Sigmoid colon (tissue), 3 donors: Measurements from ENCODE around the gene SRD5A1.

ENCODE experiments used
- POLR2A ChIP-seq, 2 donors: fragments of 450-650 bp; IDR thresholded peaks; one replicate each; pipeline ENCODE4 v1.6.1; 2016; ENCODE audit warnings: antibody characterized with exemption in 2 of 2, mild to moderate bottlenecking in 2 of 2, moderate library complexity in 2 of 2
- TF ChIP-seq, protein P1 (sequence below), 4 experiments: fragments of 450-650 bp in 3 of 4; fragments of 200-600 bp in 1 of 4; IDR thresholded peaks; one replicate each; pipeline ENCODE4 v1.5.1; 2016 to 2019; ENCODE audit warnings: antibody characterized with exemption in 4 of 4, mild to moderate bottlenecking in 3 of 4, moderate library complexity in 2 of 4

DNA sequence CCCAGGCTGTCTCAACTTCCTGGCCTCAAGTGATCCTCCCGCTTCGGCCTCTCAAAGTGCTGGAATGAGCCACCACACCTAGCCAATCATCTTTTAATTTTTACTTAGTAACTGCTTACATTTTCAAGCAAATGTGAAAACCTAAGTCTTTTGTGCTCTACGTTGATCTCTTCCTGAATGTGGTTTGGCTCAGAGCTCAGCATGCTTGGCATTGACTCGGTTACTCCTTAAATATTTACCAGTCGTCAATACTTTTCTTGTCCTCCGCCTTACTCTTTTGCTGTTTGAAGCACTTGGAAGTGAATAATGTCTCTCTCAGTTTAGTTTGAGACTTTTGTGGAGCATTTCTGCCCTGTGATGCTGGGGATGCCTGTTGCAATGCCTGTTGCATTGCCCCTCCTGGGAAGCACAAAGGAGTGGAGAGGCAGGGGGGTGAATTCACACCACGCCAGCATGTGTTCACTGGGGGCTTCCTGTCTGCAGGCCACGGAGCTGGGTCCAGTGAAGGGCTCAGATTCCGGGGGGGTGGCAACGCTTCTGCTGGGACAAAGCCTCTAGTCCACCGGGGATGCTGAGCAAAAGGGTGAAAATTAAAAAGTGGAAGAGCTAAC, 66.9 kb downstream of the SRD5A1 start:
- TF ChIP-seq, protein P1, sequence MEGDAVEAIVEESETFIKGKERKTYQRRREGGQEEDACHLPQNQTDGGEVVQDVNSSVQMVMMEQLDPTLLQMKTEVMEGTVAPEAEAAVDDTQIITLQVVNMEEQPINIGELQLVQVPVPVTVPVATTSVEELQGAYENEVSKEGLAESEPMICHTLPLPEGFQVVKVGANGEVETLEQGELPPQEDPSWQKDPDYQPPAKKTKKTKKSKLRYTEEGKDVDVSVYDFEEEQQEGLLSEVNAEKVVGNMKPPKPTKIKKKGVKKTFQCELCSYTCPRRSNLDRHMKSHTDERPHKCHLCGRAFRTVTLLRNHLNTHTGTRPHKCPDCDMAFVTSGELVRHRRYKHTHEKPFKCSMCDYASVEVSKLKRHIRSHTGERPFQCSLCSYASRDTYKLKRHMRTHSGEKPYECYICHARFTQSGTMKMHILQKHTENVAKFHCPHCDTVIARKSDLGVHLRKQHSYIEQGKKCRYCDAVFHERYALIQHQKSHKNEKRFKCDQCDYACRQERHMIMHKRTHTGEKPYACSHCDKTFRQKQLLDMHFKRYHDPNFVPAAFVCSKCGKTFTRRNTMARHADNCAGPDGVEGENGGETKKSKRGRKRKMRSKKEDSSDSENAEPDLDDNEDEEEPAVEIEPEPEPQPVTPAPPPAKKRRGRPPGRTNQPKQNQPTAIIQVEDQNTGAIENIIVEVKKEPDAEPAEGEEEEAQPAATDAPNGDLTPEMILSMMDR (IDR thresholded peaks at IDR 0.05), result no peak
- no peak for TF ChIP-seq POLR2A (IDR thresholded peaks at IDR 0.05)
